ENCODE measurements around the gene PXN. TPM values are rescaled to one million over a fixed set of nuclear protein-coding genes. Genes with fewer than 3 reads are reported as not detected.
"Not testable (repeated sequence)": the region's sequence is repeated elsewhere in the genome, so short reads cannot be mapped to it uniquely, and the experiment has no call there.

Gene PXN
- total and polyA plus RNA-seq, 2 of the 13 experiments (the other 11 are each of a cell fraction or from before 2014, with no cell fraction given), result 13.6 to 14.2 TPM

- intact Hi-C loops (cut with micrococcal nuclease; ENCODE audit: unreplicated experiment); H3K27me3 ChIP-seq (ENCODE audit: control insufficient read depth in 1 of 2, insufficient read depth in 2 of 2, low read length in 2 of 2); FAIRE-seq; BruUV-seq (replicated peaks); H3K4me3 ChIP-seq (replicated peaks in 1 of 3; ENCODE audit: insufficient read depth in 1 of 3, low read depth in 2 of 3, low read length in 3 of 3); DNase-seq (ENCODE audit: low spot score); H3K9me3 ChIP-seq (ENCODE audit: low read length); H3K9ac ChIP-seq (ENCODE audit: insufficient read depth, low read depth, low read length); ATAC-seq; H2AFZ ChIP-seq (ENCODE audit: low read length); H3K27ac ChIP-seq (ENCODE audit: extremely low read length, insufficient read depth, low read length); in situ Hi-C loops (cut with HindIII; ENCODE audit: extremely low pct_ligation_motif_present, low pct_unique_long_range_greater_than_20kb); CTCF ChIA-PET (ENCODE audit: low intra/inter-chr PET ratio, low total read pairs): not testable (repeated sequence)
- WGBS (ENCODE audit: low lambda C conversion rate), result 74% methylated on average over 7 of the region's 7 CpGs
- H3K36me3 ChIP-seq (replicated peaks in 1 of 2; ENCODE audit: control insufficient read depth in 1 of 2, insufficient read depth in 2 of 2, low read length in 2 of 2), result peaks cover 4 to 38% of the 10 kb centered on the region in 2 experiments
- peaks cover 32% of the 10 kb centered on the region for H4K20me1 ChIP-seq (ENCODE audit: insufficient read depth, low read length)
- POLR2A ChIA-PET, result interaction anchor here (0.8 to 7.9 kb wide), 8 partner anchors 11 to 94 kb away, joined by 3 to 115 read pairs (median 8); partner anchors contain the start of genes RAB35 and RNU4-2
- peaks cover 63% of the 10 kb centered on the region for H3K79me2 ChIP-seq (ENCODE audit: insufficient read depth, low read length)
- H3K4me2 ChIP-seq (ENCODE audit: low read depth, low read length), result peak overlapping the region; percentile 8
- TF ChIP-seq RBM22 (optimal IDR thresholded peaks at IDR 0.05; ENCODE audit: low read length) (peak; percentile 70), RBFOX2 (IDR thresholded peaks at IDR 0.05; ENCODE audit: low read depth, low read length) (0 out of 2 replicates have a peak, but pooled peaks have one; percentile 44), POLR2AphosphoS5 (IDR thresholded peaks at IDR 0.05; ENCODE audit: low read depth, low read length) (0 out of 2 replicates have a peak, but pooled peaks have one; percentile 50), POLR2G (IDR thresholded peaks at IDR 0.05; ENCODE audit: low read depth, low read length) (peak; percentile 50; the same call in 1 of the 2 replicates)
- H3K4me1 ChIP-seq (ENCODE audit: insufficient read depth, low read length), result peaks cover 61% of the 10 kb centered on the region
These were observed 68.6 kb downstream of the PXN start for GRCh38 chr12:120196817-120197541.

GRCh38 chr12:120196363-120196762, 69.2 kb downstream of the PXN start:
- in situ Hi-C loops (cut with HindIII; ENCODE audit: extremely low pct_ligation_motif_present, low pct_unique_long_range_greater_than_20kb), result no loop called here
- H3K4me3 ChIP-seq (replicated peaks in 1 of 3; ENCODE audit: insufficient read depth in 1 of 3, low read depth in 2 of 3, low read length in 3 of 3), result no peak overlapping the region
- H3K4me2 ChIP-seq (ENCODE audit: low read depth, low read length), result peak overlapping the region; percentile 96; the same call in 1 of the 2 replicates

More at GRCh38 chr12:120196363-120196762, 69.2 kb downstream of the PXN start:
- Histone ChIP-seq H3K27me3 (ENCODE audit: control insufficient read depth in 1 of 2, insufficient read depth in 2 of 2, low read length in 2 of 2) (no peaks in the 10 kb centered on the region; a peak in 1 of 5 replicates), H3K9me3 (ENCODE audit: low read length) (no peaks in the 10 kb centered on the region), H3K4me1 (ENCODE audit: insufficient read depth, low read length) (peaks cover 67% of the 10 kb centered on the region), H3K9ac (ENCODE audit: insufficient read depth, low read depth, low read length) (no peak overlapping the region), H3K79me2 (ENCODE audit: insufficient read depth, low read length) (peaks cover 67% of the 10 kb centered on the region), H4K20me1 (ENCODE audit: insufficient read depth, low read length) (peaks cover 38% of the 10 kb centered on the region), H3K36me3 (replicated peaks in 1 of 2; ENCODE audit: control insufficient read depth in 1 of 2, insufficient read depth in 2 of 2, low read length in 2 of 2) (peaks cover 6 to 44% of the 10 kb centered on the region in 2 experiments), H2AFZ (ENCODE audit: low read length) (no peak overlapping the region), H3K27ac (ENCODE audit: extremely low read length, insufficient read depth, low read length) (peak overlapping the region; percentile 94)
- TF ChIP-seq DNMT3B (CRISPR knock-in tag; conservative IDR thresholded peaks at IDR 0.05), result 0 out of 2 replicates have a peak, but pooled peaks have one; percentile 30
- TF ChIP-seq KLF15 (CRISPR knock-in tag; IDR thresholded peaks at IDR 0.05; ENCODE audit: borderline replicate concordance), result no peak
- 0 out of 2 replicates have a peak, but pooled peaks have one; percentile 21 for TF ChIP-seq ZNF878 (CRISPR knock-in tag; IDR thresholded peaks at IDR 0.05)
- intact Hi-C loops (cut with micrococcal nuclease; ENCODE audit: unreplicated experiment), result no loop called here
- BruUV-seq (replicated peaks), result no TSS peak
- DNase-seq (ENCODE audit: low spot score) (no peak), ATAC-seq (no peak), FAIRE-seq (no peak)
- ChIA-PET POLR2A (interaction anchor here (0.8 to 7.9 kb wide), 7 partner anchors 12 to 95 kb away, joined by 3 to 115 read pairs (median 9); partner anchors contain the start of genes RAB35 and RNU4-2), CTCF (ENCODE audit: low intra/inter-chr PET ratio, low total read pairs) (no interaction called here)
- WGBS (ENCODE audit: low lambda C conversion rate), result 81% methylated on average over 1 of the region's 1 CpG

Data from HepG2 (cell line).